ENCODE results near the gene S100A12.
"Not testable (repeated sequence)": the region's sequence is repeated elsewhere in the genome, so short reads cannot be mapped to it uniquely, and the experiment has no call there.

Gene S100A12

GRCh38 chr1:153347856-153348255 is 27.6 kb downstream of the S100A12 start:
- Mint-ChIP-seq H3K9me3 (no peaks in the 10 kb centered on the region), H3K27me3 (peaks cover 75% of the 10 kb centered on the region), H3K36me3 (no peaks in the 10 kb centered on the region), H3K27ac (no peak overlapping the region), H3K4me3 (no peak overlapping the region), H3K4me1 (peaks cover 29% of the 10 kb centered on the region)
- no peak for DNase-seq
- CTCF ChIA-PET, result interaction anchor here (9.2 kb wide), 1 partner anchor 148 kb away, joined by 172 read pairs; no protein-coding TSS in a partner anchor

- not testable (repeated sequence) for H3K4me3 Mint-ChIP-seq, H3K36me3 Mint-ChIP-seq, H3K9me3 Mint-ChIP-seq, H3K27ac Mint-ChIP-seq, DNase-seq
- CTCF ChIA-PET, result interaction anchor here (1.9 to 9.2 kb wide), 2 partner anchors 8 to 149 kb away, joined by 5 to 172 read pairs; no protein-coding TSS in a partner anchor
- Mint-ChIP-seq H3K4me1 (peaks cover 29% of the 10 kb centered on the region), H3K27me3 (peaks cover 75% of the 10 kb centered on the region)
Observed at GRCh38 chr1:153347049-153347448, 28.4 kb downstream of the S100A12 start.

GRCh38 chr1:153346077-153346723 is 29.2 kb downstream of the S100A12 start:
- H3K27ac Mint-ChIP-seq, result no peak overlapping the region
- H3K36me3 Mint-ChIP-seq, result no peaks in the 10 kb centered on the region
- no peaks in the 10 kb centered on the region for H3K9me3 Mint-ChIP-seq
- peaks cover 79% of the 10 kb centered on the region for H3K27me3 Mint-ChIP-seq
- no peak for DNase-seq
- H3K4me3 Mint-ChIP-seq, result no peak overlapping the region
- H3K4me1 Mint-ChIP-seq, result peaks cover 29% of the 10 kb centered on the region
- CTCF ChIA-PET, result interaction anchor here (1.7 to 1.9 kb wide), 2 partner anchors 9 to 149 kb away, joined by 5 to 8 read pairs; no protein-coding TSS in a partner anchor

- Mint-ChIP-seq H3K4me1 (peaks cover 34% of the 10 kb centered on the region), H3K27ac (no peak overlapping the region), H3K9me3 (no peaks in the 10 kb centered on the region), H3K4me3 (no peak overlapping the region), H3K27me3 (peaks cover 74% of the 10 kb centered on the region), H3K36me3 (no peaks in the 10 kb centered on the region)
- no peak for DNase-seq
- CTCF ChIA-PET, result interaction anchor here (1.0 to 1.9 kb wide), 3 partner anchors 8 to 149 kb away, joined by 5 to 8 read pairs (median 5); no protein-coding TSS in a partner anchor
Observed at GRCh38 chr1:153345187-153346076, 30.0 kb downstream of the S100A12 start.

GRCh38 chr1:153344718-153345025 is 30.7 kb downstream of the S100A12 start:
- no peaks in the 10 kb centered on the region for H3K9me3 Mint-ChIP-seq
- H3K36me3 Mint-ChIP-seq, result no peaks in the 10 kb centered on the region
- H3K4me3 Mint-ChIP-seq, result no peak overlapping the region
- DNase-seq, result no peak
- peaks cover 68% of the 10 kb centered on the region for H3K27me3 Mint-ChIP-seq
- no peak overlapping the region for H3K27ac Mint-ChIP-seq
- CTCF ChIA-PET, result interaction anchor here (1.0 to 1.8 kb wide), 2 partner anchors 8 to 150 kb away, joined by 5 to 7 read pairs; no protein-coding TSS in a partner anchor
- peaks cover 42% of the 10 kb centered on the region for H3K4me1 Mint-ChIP-seq

- Mint-ChIP-seq H3K27me3 (peaks cover 65% of the 10 kb centered on the region), H3K4me1 (peaks cover 48% of the 10 kb centered on the region), H3K36me3 (no peaks in the 10 kb centered on the region), H3K27ac (no peak overlapping the region), H3K9me3 (no peaks in the 10 kb centered on the region), H3K4me3 (no peak overlapping the region)
- DNase-seq, result no peak
- CTCF ChIA-PET, result interaction anchor here (1.0 to 2.8 kb wide), 4 partner anchors 8 to 151 kb away, joined by 3 to 18 read pairs (median 6); no protein-coding TSS in a partner anchor
Observed at GRCh38 chr1:153343811-153344717, 31.4 kb downstream of the S100A12 start.

- Mint-ChIP-seq H3K27me3 (peaks cover 58% of the 10 kb centered on the region), H3K4me3 (no peak overlapping the region), H3K4me1 (peaks cover 48% of the 10 kb centered on the region), H3K36me3 (no peaks in the 10 kb centered on the region), H3K9me3 (no peaks in the 10 kb centered on the region), H3K27ac (no peak overlapping the region)
- CTCF ChIA-PET, result interaction anchor here (1.0 to 2.8 kb wide), 3 partner anchors 9 to 152 kb away, joined by 3 to 18 read pairs (median 7); no protein-coding TSS in a partner anchor
- DNase-seq, result no peak
Observed at GRCh38 chr1:153343040-153343681, 32.3 kb downstream of the S100A12 start.

- Mint-ChIP-seq H3K36me3 (no peaks in the 10 kb centered on the region), H3K4me3 (no peak overlapping the region), H3K9me3 (no peaks in the 10 kb centered on the region), H3K27me3 (peaks cover 52% of the 10 kb centered on the region), H3K4me1 (peaks cover 48% of the 10 kb centered on the region), H3K27ac (no peak overlapping the region)
- no peak for DNase-seq
- CTCF ChIA-PET, result interaction anchor here (2.8 kb wide), 1 partner anchor 10 kb away, joined by 18 read pairs; no protein-coding TSS in a partner anchor
Observed at GRCh38 chr1:153342178-153342577, 33.2 kb downstream of the S100A12 start.

- Mint-ChIP-seq H3K27me3 (peaks cover 45% of the 10 kb centered on the region), H3K27ac (no peak overlapping the region), H3K9me3 (no peaks in the 10 kb centered on the region), H3K4me3 (no peak overlapping the region), H3K36me3 (no peaks in the 10 kb centered on the region), H3K4me1 (peaks cover 46% of the 10 kb centered on the region)
- no peak for DNase-seq
- CTCF ChIA-PET, result interaction anchor here (2.8 kb wide), 1 partner anchor 11 kb away, joined by 18 read pairs; no protein-coding TSS in a partner anchor
Observed at GRCh38 chr1:153341431-153341934, 33.9 kb downstream of the S100A12 start.

GRCh38 chr1:153340356-153340755 is 35.1 kb downstream of the S100A12 start:
- DNase-seq, result no peak

GRCh38 chr1:153339802-153340201 is 35.6 kb downstream of the S100A12 start:
- peaks cover 31% of the 10 kb centered on the region for H3K4me1 Mint-ChIP-seq
- peaks cover 30% of the 10 kb centered on the region for H3K27me3 Mint-ChIP-seq
- no peaks in the 10 kb centered on the region for H3K9me3 Mint-ChIP-seq
- H3K36me3 Mint-ChIP-seq, result no peaks in the 10 kb centered on the region
- H3K27ac Mint-ChIP-seq, result no peak overlapping the region
- H3K4me3 Mint-ChIP-seq, result no peak overlapping the region
- CTCF ChIA-PET, result no interaction called here
- DNase-seq, result no peak

More at GRCh38 chr1:153340356-153340755, 35.1 kb downstream of the S100A12 start:
- CTCF ChIA-PET, result no interaction called here
- no peaks in the 10 kb centered on the region for H3K36me3 Mint-ChIP-seq
- peaks cover 34% of the 10 kb centered on the region for H3K27me3 Mint-ChIP-seq
- peaks cover 34% of the 10 kb centered on the region for H3K4me1 Mint-ChIP-seq
- no peak overlapping the region for H3K4me3 Mint-ChIP-seq
- H3K9me3 Mint-ChIP-seq, result no peaks in the 10 kb centered on the region
- no peak overlapping the region for H3K27ac Mint-ChIP-seq

- DNase-seq, result no peak
- Mint-ChIP-seq H3K4me1 (peaks cover 20% of the 10 kb centered on the region), H3K27ac (no peak overlapping the region), H3K4me3 (no peak overlapping the region), H3K36me3 (no peaks in the 10 kb centered on the region), H3K27me3 (peaks cover 18% of the 10 kb centered on the region), H3K9me3 (no peaks in the 10 kb centered on the region)
- CTCF ChIA-PET, result no interaction called here
Observed at GRCh38 chr1:153337980-153338853, 37.2 kb downstream of the S100A12 start.
